ENCODE data around the gene ADH7.
"Not testable (repeated sequence)": the region's sequence is repeated elsewhere in the genome, so short reads cannot be mapped to it uniquely, and the experiment has no call there.

ADH7 gene

GRCh38 chr4:99417125-99417524 is 18.0 kb downstream of the ADH7 start:
- TF ChIP-seq POLR2A (IDR thresholded peaks at IDR 0.05; ENCODE audit: extremely low read depth, insufficient read length) (no peak), MYC (IDR thresholded peaks at IDR 0.05; ENCODE audit: low read depth, low read length) (no peak), MAX (IDR thresholded peaks at IDR 0.05; ENCODE audit: low read depth, low read length) (no peak)
- TF ChIP-seq, protein P1, sequence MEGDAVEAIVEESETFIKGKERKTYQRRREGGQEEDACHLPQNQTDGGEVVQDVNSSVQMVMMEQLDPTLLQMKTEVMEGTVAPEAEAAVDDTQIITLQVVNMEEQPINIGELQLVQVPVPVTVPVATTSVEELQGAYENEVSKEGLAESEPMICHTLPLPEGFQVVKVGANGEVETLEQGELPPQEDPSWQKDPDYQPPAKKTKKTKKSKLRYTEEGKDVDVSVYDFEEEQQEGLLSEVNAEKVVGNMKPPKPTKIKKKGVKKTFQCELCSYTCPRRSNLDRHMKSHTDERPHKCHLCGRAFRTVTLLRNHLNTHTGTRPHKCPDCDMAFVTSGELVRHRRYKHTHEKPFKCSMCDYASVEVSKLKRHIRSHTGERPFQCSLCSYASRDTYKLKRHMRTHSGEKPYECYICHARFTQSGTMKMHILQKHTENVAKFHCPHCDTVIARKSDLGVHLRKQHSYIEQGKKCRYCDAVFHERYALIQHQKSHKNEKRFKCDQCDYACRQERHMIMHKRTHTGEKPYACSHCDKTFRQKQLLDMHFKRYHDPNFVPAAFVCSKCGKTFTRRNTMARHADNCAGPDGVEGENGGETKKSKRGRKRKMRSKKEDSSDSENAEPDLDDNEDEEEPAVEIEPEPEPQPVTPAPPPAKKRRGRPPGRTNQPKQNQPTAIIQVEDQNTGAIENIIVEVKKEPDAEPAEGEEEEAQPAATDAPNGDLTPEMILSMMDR (IDR thresholded peaks at IDR 0.05; ENCODE audit: low read depth, low read length) = no peak
- no peak overlapping the region for H3K4me3 ChIP-seq (ENCODE audit: low read depth, low read length)
- no peak for DNase-seq (ENCODE audit: low read depth)

DNA sequence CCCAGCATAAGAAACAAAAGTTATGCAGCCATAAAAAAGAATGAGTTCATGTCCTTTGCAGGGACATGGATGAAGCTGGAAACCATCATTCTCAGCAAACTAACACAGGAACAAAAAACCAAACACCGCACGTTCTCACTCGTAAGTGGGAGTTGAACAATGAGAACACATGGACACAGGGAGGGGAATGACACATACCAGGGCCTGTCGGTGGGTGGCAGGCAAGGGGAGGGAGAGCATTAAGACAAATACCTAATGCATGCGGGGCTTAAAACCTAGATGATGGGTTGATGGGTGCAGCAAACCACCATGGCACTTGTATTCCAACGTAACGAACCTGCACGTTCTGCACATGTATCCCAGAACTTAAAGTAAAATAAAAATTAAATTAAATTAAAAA is 19.4 kb downstream of the ADH7 start:
- H3K4me3 ChIP-seq (ENCODE audit: low read depth, low read length); DNase-seq (ENCODE audit: low read depth): not testable (repeated sequence)

DNA sequence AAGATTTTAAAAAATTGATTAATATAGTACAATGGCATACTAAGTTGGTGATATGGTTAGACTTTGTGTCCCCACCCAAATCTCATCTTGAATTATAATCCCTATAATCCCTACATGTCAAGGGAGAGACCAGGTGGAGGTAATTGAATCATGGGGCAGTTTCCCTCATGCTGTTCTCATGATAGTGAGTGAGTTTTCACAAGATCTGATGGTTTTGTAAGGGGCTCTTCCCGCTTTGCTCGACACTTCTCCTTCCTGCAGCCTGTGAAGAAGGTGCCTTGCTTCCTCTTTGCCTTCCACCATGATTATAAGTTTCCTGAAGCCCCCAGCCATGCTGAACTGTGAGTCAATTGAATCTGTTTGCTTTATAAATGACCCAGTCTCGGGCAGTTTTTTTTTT is 20.2 kb downstream of the ADH7 start:
- not testable (repeated sequence) for H3K4me3 ChIP-seq (ENCODE audit: low read depth, low read length); DNase-seq (ENCODE audit: low read depth)

GRCh38 chr4:99414401-99414800 is 20.7 kb downstream of the ADH7 start:
- H3K4me3 ChIP-seq (ENCODE audit: low read depth, low read length) = no peak overlapping the region
- TF ChIP-seq MAX (IDR thresholded peaks at IDR 0.05; ENCODE audit: low read depth, low read length) (no peak), MYC (IDR thresholded peaks at IDR 0.05; ENCODE audit: low read depth, low read length) (no peak), POLR2A (IDR thresholded peaks at IDR 0.05; ENCODE audit: extremely low read depth, insufficient read length) (no peak)
- TF ChIP-seq, protein P1 (IDR thresholded peaks at IDR 0.05; ENCODE audit: low read depth, low read length) = no peak
- no peak for DNase-seq (ENCODE audit: low read depth)

GRCh38 chr4:99413140-99413539 is 22.0 kb downstream of the ADH7 start:
- H3K4me3 ChIP-seq (ENCODE audit: low read depth, low read length) = no peak overlapping the region
- no peak for DNase-seq (ENCODE audit: low read depth)
- TF ChIP-seq MYC (IDR thresholded peaks at IDR 0.05; ENCODE audit: low read depth, low read length) (no peak), MAX (IDR thresholded peaks at IDR 0.05; ENCODE audit: low read depth, low read length) (no peak), POLR2A (IDR thresholded peaks at IDR 0.05; ENCODE audit: extremely low read depth, insufficient read length) (no peak)
- TF ChIP-seq, protein P1 (IDR thresholded peaks at IDR 0.05; ENCODE audit: low read depth, low read length) = no peak

DNA sequence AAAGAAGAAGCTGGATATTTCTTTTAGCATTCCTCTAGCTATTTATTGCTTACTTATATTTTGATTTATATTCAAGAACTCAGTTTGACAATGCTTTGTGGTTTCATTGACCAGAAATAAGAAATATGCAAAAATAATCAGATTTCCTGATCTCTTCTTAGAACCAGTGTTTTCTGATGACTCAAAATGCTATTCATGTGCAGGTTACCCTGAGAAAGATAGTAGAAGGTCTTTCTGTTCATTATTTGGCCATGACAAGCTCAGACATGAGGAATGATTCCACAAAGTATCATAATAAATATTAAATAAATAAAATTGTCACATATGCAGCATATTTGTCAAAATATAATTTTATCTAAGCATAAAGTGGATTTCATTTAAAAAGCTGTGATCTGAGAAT is 24.1 kb downstream of the ADH7 start:
- H3K4me3 ChIP-seq (ENCODE audit: low read depth, low read length) = no peak overlapping the region
- no peak for DNase-seq (ENCODE audit: low read depth)
- TF ChIP-seq, protein P1 (IDR thresholded peaks at IDR 0.05; ENCODE audit: low read depth, low read length) = no peak
- no peak for TF ChIP-seq MYC (IDR thresholded peaks at IDR 0.05; ENCODE audit: low read depth, low read length)
- no peak for TF ChIP-seq POLR2A (IDR thresholded peaks at IDR 0.05; ENCODE audit: extremely low read depth, insufficient read length)
- TF ChIP-seq MAX (IDR thresholded peaks at IDR 0.05; ENCODE audit: low read depth, low read length) = no peak

GRCh38 chr4:99410075-99410474 is 25.1 kb downstream of the ADH7 start:
- H3K4me3 ChIP-seq (ENCODE audit: low read depth, low read length) = no peak overlapping the region
- no peak for DNase-seq (ENCODE audit: low read depth)
- TF ChIP-seq MAX (IDR thresholded peaks at IDR 0.05; ENCODE audit: low read depth, low read length) (no peak), POLR2A (IDR thresholded peaks at IDR 0.05; ENCODE audit: extremely low read depth, insufficient read length) (no peak), MYC (IDR thresholded peaks at IDR 0.05; ENCODE audit: low read depth, low read length) (no peak)
- TF ChIP-seq, protein P1 (IDR thresholded peaks at IDR 0.05; ENCODE audit: low read depth, low read length) = no peak

All from NB4 (cell line).